Activated CD4-positive, alpha-beta T cell treated with anti-CD3 and anti-CD28 coated beads for 1 hour (primary cell): ENCODE measurements around the gene ADNP.
"Not testable (repeated sequence)": the region's sequence is repeated elsewhere in the genome, so short reads cannot be mapped to it uniquely, and the experiment has no call there.

Experiments used
- DNase-seq: peaks from one replicate; pipeline ENCODE4 v3.0.0-alpha.2; 2020

ADNP gene

GRCh38 chr20:50898475-50898874 is 32.8 kb downstream of the ADNP start:
- no peak for DNase-seq

GRCh38 chr20:50895111-50895830 is 36.0 kb downstream of the ADNP start:
- DNase-seq = no peak

- no peak for DNase-seq
Observed at GRCh38 chr20:50893620-50894019, 37.6 kb downstream of the ADNP start.

GRCh38 chr20:50892394-50892793 is 38.8 kb downstream of the ADNP start:
- no peak for DNase-seq

- DNase-seq = no peak
Observed at GRCh38 chr20:50891138-50891537, 40.1 kb downstream of the ADNP start.

GRCh38 chr20:50887576-50887975 is 43.7 kb downstream of the ADNP start:
- DNase-seq = no peak

- DNase-seq = no peak
Observed at GRCh38 chr20:50886184-50886790, 45.0 kb downstream of the ADNP start.

- no peak for DNase-seq
Observed at GRCh38 chr20:50885781-50886180, 45.5 kb downstream of the ADNP start.

- no peak for DNase-seq
Observed at GRCh38 chr20:50885068-50885467, 46.2 kb downstream of the ADNP start.

GRCh38 chr20:50883856-50884255 is 47.4 kb downstream of the ADNP start:
- no peak for DNase-seq

GRCh38 chr20:50881759-50882424 is 49.3 kb downstream of the ADNP start:
- not testable (repeated sequence) for DNase-seq

GRCh38 chr20:50879649-50880550 is 51.3 kb downstream of the ADNP start:
- DNase-seq = no peak

GRCh38 chr20:50877232-50877743 is 53.9 kb downstream of the ADNP start:
- DNase-seq = no peak

GRCh38 chr20:50876816-50877215 is 54.4 kb downstream of the ADNP start:
- no peak for DNase-seq

- no peak for DNase-seq
Observed at GRCh38 chr20:50876063-50876685, 55.1 kb downstream of the ADNP start.

GRCh38 chr20:50874758-50875665 is 56.2 kb downstream of the ADNP start:
- DNase-seq = no peak

GRCh38 chr20:50874111-50874757 is 57.0 kb downstream of the ADNP start:
- DNase-seq = no peak

- no peak for DNase-seq
Observed at GRCh38 chr20:50873585-50873984, 57.7 kb downstream of the ADNP start.

GRCh38 chr20:50872560-50873425 is 58.4 kb downstream of the ADNP start:
- no peak for DNase-seq
